Lower lobe of right lung (tissue), 2 donors: ENCODE measurements around the gene UBE2O. TPM values are rescaled to one million over a fixed set of nuclear protein-coding genes. Genes with fewer than 3 reads are reported as not detected.

Source experiments
- ATAC-seq, 2 donors: fragments of 200-7000 bp; cut with Tn5 transposase; one replicate each; pipeline ENCODE4 v1.9.1; 2020 to 2022; ENCODE audit warnings: mild to moderate bottlenecking in 2 of 2, moderate library complexity in 2 of 2
- DNase-seq: peaks from one replicate; pipeline ENCODE4 v3.0.0-alpha.2; 2020
- H3K27ac ChIP-seq: fragments of 200-600 bp; one replicate; pipeline ENCODE4 v1.8.0; 2022
- H3K27me3 ChIP-seq: fragments of 200-600 bp; one replicate; pipeline ENCODE4 v1.8.0; 2022; ENCODE audit warnings: low read depth
- H3K36me3 ChIP-seq: fragments of 200-600 bp; one replicate; pipeline ENCODE4 v1.8.0; 2022; ENCODE audit warnings: mild to moderate bottlenecking
- H3K4me1 ChIP-seq: fragments of 200-600 bp; one replicate; pipeline ENCODE4 v1.8.0; 2022
- H3K4me3 ChIP-seq: fragments of 200-600 bp; one replicate; pipeline ENCODE4 v1.8.0; 2022; ENCODE audit warnings: mild to moderate bottlenecking
- H3K9me3 ChIP-seq: fragments of 200-600 bp; one replicate; pipeline ENCODE4 v1.8.0; 2022
- intact Hi-C: fragments of 100-400 bp; cut with DNase I; formaldehyde crosslinking; loops from one replicate; pipeline ENCODE4 v1.11.0; 2022
- total RNA-seq: library from RNA; stranded (reverse); fragmentation: NEBNext Ultra II Directional; extraction: Animal tissue kit (Norgen Biotek cat#: 25700); gene quantifications from one replicate; pipeline ENCODE4 v1.2.1, GENCODE V29; 2021
- TF ChIP-seq, protein P1 (sequence below): fragments of 200-600 bp; IDR thresholded peaks from one replicate; pipeline ENCODE4 v1.8.0; 2022; ENCODE audit warnings: antibody characterized with exemption, mild to moderate bottlenecking
- donor health status: DM: no; HTN: yes; CAD: no; lungs with severe emphysema.

Gene UBE2O
- total RNA-seq, 1 donor from 2014 or later: 18.2 TPM

DNA sequence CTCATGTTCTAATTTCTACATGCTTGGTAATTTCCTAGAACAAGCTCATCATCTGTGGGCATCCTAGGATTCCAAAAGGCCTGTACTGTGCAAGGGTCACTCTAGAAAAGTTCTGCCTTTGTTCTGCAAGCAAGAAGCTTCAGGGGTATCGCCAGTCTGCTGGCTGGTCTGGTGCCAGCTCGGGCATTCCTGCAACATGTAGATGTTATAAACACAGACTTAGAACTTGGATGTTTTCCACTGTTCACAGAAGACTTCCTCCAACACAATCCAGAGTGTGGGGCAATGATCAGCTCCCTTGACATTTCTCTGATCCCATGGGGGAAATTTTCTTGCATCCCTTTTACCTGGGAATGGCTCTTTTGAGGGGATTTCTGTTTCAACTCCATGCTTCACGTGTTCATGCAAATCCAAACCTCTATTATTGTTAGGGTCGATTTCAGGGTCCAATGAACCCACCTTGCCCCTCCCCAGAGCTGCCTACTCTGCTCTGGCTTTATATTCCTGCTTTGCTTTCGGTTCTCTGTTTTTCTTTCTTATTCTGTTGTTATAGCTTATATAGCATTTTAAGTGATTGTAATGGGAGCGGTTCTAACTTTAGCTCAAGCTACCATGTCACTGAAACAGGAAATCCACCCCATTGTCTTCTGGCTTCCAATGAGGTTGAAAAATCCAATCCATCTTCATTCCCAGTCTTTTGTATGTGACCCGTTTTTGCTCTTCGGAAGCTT is 25.3 kb downstream of the UBE2O start:
- DNase-seq (no peak), ATAC-seq (no peak)
- Histone ChIP-seq H3K4me1 (peaks cover 26% of the 10 kb centered on the region), H3K27me3 (no peaks in the 10 kb centered on the region), H3K36me3 (no peaks in the 10 kb centered on the region), H3K27ac (peak overlapping the region; percentile 44), H3K4me3 (no peak overlapping the region), H3K9me3 (no peaks in the 10 kb centered on the region)
- intact Hi-C loops: no loop called here
- TF ChIP-seq, protein P1, sequence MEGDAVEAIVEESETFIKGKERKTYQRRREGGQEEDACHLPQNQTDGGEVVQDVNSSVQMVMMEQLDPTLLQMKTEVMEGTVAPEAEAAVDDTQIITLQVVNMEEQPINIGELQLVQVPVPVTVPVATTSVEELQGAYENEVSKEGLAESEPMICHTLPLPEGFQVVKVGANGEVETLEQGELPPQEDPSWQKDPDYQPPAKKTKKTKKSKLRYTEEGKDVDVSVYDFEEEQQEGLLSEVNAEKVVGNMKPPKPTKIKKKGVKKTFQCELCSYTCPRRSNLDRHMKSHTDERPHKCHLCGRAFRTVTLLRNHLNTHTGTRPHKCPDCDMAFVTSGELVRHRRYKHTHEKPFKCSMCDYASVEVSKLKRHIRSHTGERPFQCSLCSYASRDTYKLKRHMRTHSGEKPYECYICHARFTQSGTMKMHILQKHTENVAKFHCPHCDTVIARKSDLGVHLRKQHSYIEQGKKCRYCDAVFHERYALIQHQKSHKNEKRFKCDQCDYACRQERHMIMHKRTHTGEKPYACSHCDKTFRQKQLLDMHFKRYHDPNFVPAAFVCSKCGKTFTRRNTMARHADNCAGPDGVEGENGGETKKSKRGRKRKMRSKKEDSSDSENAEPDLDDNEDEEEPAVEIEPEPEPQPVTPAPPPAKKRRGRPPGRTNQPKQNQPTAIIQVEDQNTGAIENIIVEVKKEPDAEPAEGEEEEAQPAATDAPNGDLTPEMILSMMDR: no peak

DNA sequence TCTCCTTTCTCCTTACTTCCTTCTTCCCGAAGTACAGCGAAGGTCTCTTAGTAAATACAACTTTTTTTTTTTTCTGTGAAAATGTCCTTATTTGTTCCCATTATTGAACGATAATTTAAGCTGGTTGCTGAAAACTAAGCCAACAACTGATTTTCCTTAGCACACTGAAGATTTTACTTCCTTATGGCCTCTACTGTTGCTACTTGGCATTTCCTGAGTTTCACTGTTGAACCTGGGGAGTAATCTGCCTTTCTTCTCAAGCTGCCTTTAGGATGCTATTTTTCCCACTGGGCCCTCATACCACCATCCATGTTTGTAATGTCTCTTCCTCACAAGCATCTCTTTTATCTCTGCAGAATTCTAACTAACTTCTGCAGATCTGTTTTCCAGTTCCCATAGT is 26.1 kb downstream of the UBE2O start:
- no peaks in the 10 kb centered on the region for H3K9me3 ChIP-seq
- no peaks in the 10 kb centered on the region for H3K27me3 ChIP-seq
- H3K27ac ChIP-seq: no peak overlapping the region
- intact Hi-C loops: no loop called here
- no peak for DNase-seq
- TF ChIP-seq, protein P1: no peak
- H3K36me3 ChIP-seq: no peaks in the 10 kb centered on the region
- peaks cover 26% of the 10 kb centered on the region for H3K4me1 ChIP-seq
- ATAC-seq: no peak
- H3K4me3 ChIP-seq: no peak overlapping the region

DNA sequence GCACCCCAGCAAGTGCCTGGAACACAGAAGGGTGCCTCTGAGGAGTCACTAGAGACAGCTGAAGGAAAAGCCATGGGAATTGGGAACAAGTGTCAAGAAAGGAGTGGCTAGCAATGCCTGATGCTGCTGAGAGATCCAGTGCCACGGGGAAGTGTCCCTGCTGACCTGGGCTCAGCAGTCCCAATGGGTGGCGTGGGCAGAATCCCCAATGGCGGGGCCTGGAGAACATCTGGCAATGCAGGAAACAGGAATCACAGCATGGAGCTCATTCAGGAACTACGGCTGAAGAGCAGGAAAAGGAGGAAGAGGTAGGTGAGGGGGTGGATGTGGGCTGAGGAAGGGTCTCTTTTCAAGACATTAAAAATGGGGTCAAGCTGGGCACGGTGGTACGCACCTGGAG is 30.1 kb downstream of the UBE2O start:
- H3K4me3 ChIP-seq: no peak overlapping the region
- intact Hi-C loops: no loop called here
- no peaks in the 10 kb centered on the region for H3K36me3 ChIP-seq
- ATAC-seq (no peak), DNase-seq (no peak)
- TF ChIP-seq, protein P1: no peak
- no peaks in the 10 kb centered on the region for H3K9me3 ChIP-seq
- no peaks in the 10 kb centered on the region for H3K27me3 ChIP-seq
- no peak overlapping the region for H3K27ac ChIP-seq
- peaks cover 21% of the 10 kb centered on the region for H3K4me1 ChIP-seq

DNA sequence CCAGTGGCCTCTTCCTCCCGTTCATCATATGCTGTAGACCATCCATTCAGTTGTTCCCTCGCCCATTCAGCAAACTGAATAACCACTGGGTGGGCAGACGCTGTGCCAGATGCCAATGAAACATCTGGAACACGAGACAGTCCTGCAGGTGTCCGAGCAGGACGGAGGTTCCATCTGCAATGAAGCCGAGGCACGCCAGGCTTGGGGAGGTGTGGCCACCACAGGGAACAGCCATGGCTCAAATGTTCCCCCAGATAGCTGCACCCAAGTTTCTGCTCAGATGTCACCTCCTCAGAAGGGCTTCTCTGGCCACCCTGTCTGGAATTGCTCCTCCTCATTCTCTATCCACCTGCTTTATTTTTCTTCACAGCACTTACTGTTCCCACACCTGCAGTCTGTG is 30.5 kb downstream of the UBE2O start:
- ATAC-seq (no peak), DNase-seq (no peak)
- no peaks in the 10 kb centered on the region for H3K36me3 ChIP-seq
- no peaks in the 10 kb centered on the region for H3K27me3 ChIP-seq
- TF ChIP-seq, protein P1: no peak
- H3K4me3 ChIP-seq: no peak overlapping the region
- peaks cover 17% of the 10 kb centered on the region for H3K4me1 ChIP-seq
- intact Hi-C loops: no loop called here
- no peaks in the 10 kb centered on the region for H3K9me3 ChIP-seq
- H3K27ac ChIP-seq: no peak overlapping the region

DNA sequence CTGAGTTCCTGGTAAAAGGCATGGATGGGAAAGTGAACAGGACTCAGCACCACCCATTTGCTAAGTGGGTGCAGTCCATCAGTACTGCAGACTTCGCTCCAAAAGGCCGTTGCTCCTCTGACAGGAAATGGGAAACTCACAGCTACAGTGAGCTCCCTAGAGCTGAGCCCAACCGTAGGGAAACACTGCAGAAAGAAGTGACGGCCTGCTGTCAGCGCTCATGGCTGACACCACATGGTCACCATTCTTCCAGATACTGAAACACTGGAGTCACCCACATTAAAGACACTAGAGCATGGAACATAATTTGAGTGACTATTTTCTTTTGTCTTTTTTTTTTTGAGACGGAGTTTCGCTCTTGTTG is 31.9 kb downstream of the UBE2O start:
- Histone ChIP-seq H3K9me3 (no peaks in the 10 kb centered on the region), H3K4me3 (no peak overlapping the region), H3K27me3 (no peaks in the 10 kb centered on the region), H3K4me1 (peaks cover 10% of the 10 kb centered on the region), H3K36me3 (no peaks in the 10 kb centered on the region), H3K27ac (no peak overlapping the region)
- TF ChIP-seq, protein P1: no peak
- ATAC-seq (no peak), DNase-seq (no peak)
- intact Hi-C loops: no loop called here
